RWPE1 (cell line): ENCODE measurements around the gene RUNX3.

Experiments used
- CTCF ChIA-PET: fragments of 350-600 bp; sonication (Branson Sonifier 250); formaldehyde crosslinking; extraction: SDS; loops from one replicate; lab custom pipeline; 2021; lab: Yijun Ruan, JAX
- POLR2A ChIA-PET: fragments of 400-600 bp; formaldehyde crosslinking; extraction: SDS; loops from one replicate; lab custom pipeline; 2020; ENCODE audit warnings: antibody characterized with exemption; ENCODE audit not compliant: low non-redundant PET; lab: Yijun Ruan, JAX
- DNase-seq: peaks from one replicate; pipeline ENCODE4 v3.0.0; 2012; ENCODE audit warnings: low spot score
- H3K27ac ChIP-seq: fragments of 450-650 bp; 2 replicates; pipeline ENCODE4 v1.5.1; 2017
- CTCF ChIP-seq: fragments of 450-650 bp; conservative IDR thresholded peaks from 2 replicates; pipeline ENCODE4 v1.5.1; 2017; ENCODE audit warnings: low read depth, mild to moderate bottlenecking

Gene RUNX3

DNA sequence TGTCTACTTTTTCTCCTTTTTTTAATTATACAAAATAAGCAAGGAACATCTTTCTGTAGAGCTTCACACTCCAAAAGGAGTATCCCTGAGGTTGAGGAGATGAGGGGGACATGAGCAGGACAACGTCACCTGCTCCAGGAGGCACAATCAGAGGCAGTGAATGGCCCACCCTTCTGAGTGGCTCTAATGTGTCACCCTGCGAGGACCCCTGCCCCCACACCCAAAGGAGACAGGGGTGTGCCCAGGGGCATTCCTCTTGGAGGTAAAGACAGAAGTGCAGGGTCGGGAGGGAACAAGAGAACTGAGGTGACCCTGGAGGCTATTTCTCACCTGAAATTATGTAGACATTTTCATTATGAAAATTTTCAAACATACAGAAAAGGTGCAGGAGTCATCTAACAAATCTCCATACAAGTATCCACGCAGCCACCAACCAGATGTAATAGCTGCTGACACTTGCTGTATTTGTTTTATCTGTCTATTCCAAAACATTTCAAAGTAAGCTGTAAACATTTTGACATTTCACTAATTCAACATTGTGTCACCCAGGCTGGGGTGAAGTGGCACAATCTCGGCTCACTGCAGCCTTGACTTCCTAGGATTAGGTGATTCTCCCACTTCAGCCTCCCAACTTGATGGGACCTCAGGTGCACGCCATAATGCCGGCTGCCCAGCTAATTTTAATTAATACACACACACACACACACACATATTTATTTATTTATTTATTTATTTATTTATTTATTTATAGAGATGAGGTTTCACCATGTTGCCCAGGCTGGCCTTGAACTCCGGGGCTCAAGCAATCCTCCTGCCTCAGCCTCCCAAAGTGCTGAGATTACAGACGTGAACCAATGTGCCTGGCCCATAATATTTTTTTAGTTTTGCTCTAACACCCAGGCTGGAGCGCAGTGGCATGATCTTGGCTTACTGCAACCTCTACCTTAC, 70.7 kb downstream of the RUNX3 start:
- no peak for TF ChIP-seq CTCF
- ChIA-PET CTCF (no interaction called here), POLR2A (no interaction called here)
- no peak overlapping the region for H3K27ac ChIP-seq
- no peak for DNase-seq

- CTCF ChIA-PET: no interaction called here
- POLR2A ChIA-PET: no interaction called here
- no peak for DNase-seq
- TF ChIP-seq CTCF: no peak
- H3K27ac ChIP-seq: no peak overlapping the region
These were observed 71.8 kb downstream of the RUNX3 start for GRCh38 chr1:24858277-24858676.

DNA sequence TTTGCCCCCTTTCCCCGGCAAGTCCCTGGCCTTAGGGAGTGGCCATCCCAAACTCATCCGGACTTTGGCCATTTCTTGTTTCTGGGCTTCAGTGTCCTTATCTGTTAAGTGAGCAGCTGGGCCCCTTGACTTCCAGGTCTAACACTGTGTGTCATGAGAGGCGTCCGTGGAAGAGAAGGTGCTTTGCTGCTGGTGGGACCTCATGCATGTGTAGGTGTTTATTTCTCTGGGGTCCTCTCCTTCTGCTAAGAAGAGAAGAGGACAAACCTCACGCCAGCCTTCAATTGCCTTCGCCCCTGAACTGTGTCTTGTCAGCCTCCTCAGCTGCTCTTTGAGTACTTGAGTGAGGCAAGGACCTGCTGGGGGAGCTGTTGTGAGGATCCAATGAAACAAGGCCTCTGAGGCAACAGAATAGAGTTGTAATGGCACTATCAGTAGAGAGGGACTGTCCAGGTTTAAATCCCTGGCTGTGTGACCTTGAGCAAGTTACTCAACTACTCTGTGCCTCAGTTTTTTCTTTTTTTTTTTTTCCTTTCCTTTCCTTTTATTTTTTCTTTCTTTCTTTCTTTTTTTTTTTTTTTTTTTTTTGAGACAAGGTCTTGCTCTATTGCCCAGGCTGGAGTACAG, 72.5 kb downstream of the RUNX3 start:
- ChIA-PET CTCF (interaction anchor here (0.6 kb wide), 1 partner anchor 128 kb away, joined by 5 read pairs; no protein-coding TSS in a partner anchor), POLR2A (no interaction called here)

DNA sequence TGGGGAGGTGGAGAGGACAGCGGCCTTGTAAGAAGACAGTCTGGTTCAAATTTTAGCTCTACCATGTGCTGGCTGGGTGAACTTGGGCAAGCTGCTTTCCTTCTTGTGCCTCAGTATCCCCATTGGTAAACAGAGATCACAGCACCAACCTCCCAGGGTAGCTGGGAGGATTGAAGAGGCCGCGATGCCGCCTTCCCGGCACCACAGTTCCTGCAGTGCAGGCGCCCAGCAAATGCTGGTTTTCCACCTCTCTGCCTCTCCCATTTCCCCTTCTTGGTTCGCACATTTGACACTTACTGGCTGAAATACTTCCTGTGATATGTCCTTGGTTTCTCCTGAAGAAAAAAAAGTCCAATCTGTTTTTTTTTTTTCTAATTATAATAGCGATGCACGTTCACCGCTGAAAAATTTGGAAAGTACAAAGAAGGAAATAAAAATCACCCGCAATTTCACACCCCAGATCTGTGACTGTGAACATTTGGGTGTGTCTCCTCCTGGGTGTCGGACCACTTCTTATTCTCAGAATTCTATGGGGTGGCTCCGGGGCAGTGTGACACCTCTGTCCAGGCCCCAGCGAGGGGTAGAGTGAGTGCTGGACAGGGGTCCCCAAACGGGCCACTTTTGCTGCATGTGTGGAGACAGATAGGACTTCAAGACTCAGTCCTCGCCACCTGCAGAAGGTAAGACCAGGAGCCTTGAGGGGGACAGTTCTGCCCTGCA, 73.1 kb downstream of the RUNX3 start:
- DNase-seq: no peak
- CTCF ChIA-PET: interaction anchor here (0.6 kb wide), 1 partner anchor 127 kb away, joined by 5 read pairs; no protein-coding TSS in a partner anchor
- TF ChIP-seq CTCF: no peak
- no peak overlapping the region for H3K27ac ChIP-seq
- POLR2A ChIA-PET: no interaction called here

More for the DNA sequence above, 72.5 kb downstream of the RUNX3 start:
- H3K27ac ChIP-seq: no peak overlapping the region
- TF ChIP-seq CTCF: no peak
- DNase-seq: no peak

- ChIA-PET CTCF (interaction anchor here (0.6 kb wide), 1 partner anchor 464 kb away, joined by 3 read pairs; no protein-coding TSS in a partner anchor), POLR2A (no interaction called here)
- TF ChIP-seq CTCF: no peak
- no peak overlapping the region for H3K27ac ChIP-seq
- DNase-seq: no peak
These were observed 74.6 kb downstream of the RUNX3 start for GRCh38 chr1:24855474-24855873.

GRCh38 chr1:24853649-24854048, 76.4 kb downstream of the RUNX3 start:
- DNase-seq: no peak
- TF ChIP-seq CTCF: no peak
- no peak overlapping the region for H3K27ac ChIP-seq
- POLR2A ChIA-PET: no interaction called here
- CTCF ChIA-PET: no interaction called here
